ENCODE measurements around the gene SLC9A8.
"Not testable (repeated sequence)": the region's sequence is repeated elsewhere in the genome, so short reads cannot be mapped to it uniquely, and the experiment has no call there.

SLC9A8 gene

DNA sequence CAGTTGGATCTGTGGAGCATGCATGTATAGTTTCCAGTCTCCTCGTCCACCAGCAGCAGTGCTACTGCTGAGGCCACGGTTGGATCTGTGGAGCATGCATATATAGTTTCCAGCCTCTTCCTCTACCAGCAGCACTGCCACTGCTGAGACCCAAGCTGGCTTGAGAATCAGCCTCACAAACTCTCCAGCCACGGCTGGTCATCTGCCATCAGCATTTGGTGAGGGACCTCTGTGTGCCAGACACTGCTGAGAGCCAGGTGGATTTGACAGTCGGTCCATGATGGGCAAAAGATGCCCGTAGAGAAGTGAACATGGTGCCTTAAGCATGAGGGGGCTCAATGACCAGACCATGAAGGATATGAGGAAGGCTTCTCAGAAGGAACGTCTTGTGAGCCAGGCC, 46.4 kb downstream of the SLC9A8 start:
- no peak for TF ChIP-seq TAF1 (IDR thresholded peaks at IDR 0.05; ENCODE audit: borderline replicate concordance, low read depth, low read length)
- no peak for TF ChIP-seq POLR2AphosphoS5 (IDR thresholded peaks at IDR 0.05; ENCODE audit: low read depth, low read length)
- TF ChIP-seq POLR2A (IDR thresholded peaks at IDR 0.05; ENCODE audit: low read depth, low read length), result no peak
- DNase-seq (ENCODE audit: insufficient read length) (no peak), FAIRE-seq (no peak)

DNA sequence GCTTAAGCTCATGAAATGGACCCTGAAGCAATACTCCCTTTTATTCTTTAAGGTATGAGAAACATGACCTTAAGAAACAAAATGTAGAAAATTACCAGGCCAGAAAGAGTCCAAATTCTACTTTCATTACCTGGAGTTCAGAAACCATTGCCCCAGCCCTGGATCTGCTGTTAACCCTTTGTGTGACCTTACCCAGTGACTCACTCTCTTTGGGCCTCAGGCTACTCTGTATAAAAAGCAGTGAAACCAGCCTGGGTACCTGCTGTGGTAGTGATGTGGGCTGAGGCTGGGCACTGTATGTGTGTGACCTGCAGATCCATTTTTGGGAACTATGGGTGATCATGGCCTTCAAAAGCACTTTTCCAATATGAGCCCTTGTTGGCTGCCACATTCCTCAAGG, 47.2 kb downstream of the SLC9A8 start:
- FAIRE-seq (no peak), DNase-seq (ENCODE audit: insufficient read length) (no peak)
- TF ChIP-seq POLR2A (IDR thresholded peaks at IDR 0.05; ENCODE audit: low read depth, low read length) (no peak), POLR2AphosphoS5 (IDR thresholded peaks at IDR 0.05; ENCODE audit: low read depth, low read length) (no peak), TAF1 (IDR thresholded peaks at IDR 0.05; ENCODE audit: borderline replicate concordance, low read depth, low read length) (no peak)

DNA sequence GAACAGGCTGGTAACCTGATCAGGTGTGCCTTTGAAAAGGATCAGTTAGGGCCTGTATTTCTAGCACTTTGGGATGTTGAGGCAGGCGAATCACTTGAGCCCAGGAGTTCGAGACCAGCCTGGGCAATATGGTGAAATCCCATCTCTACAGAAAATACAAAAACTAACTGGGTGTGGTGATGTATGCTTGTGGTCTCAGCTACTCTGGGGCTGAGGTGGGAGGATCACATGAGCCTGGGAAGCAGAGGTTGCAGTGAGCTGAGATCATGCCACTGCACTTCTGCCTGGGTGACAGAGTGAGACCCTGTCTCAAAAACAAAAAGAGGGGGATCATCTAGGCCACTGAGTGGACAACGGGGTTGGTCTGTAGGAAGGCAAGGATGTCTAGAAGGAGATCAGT, 48.6 kb downstream of the SLC9A8 start:
- FAIRE-seq; DNase-seq (ENCODE audit: insufficient read length): not testable (repeated sequence)

DNA sequence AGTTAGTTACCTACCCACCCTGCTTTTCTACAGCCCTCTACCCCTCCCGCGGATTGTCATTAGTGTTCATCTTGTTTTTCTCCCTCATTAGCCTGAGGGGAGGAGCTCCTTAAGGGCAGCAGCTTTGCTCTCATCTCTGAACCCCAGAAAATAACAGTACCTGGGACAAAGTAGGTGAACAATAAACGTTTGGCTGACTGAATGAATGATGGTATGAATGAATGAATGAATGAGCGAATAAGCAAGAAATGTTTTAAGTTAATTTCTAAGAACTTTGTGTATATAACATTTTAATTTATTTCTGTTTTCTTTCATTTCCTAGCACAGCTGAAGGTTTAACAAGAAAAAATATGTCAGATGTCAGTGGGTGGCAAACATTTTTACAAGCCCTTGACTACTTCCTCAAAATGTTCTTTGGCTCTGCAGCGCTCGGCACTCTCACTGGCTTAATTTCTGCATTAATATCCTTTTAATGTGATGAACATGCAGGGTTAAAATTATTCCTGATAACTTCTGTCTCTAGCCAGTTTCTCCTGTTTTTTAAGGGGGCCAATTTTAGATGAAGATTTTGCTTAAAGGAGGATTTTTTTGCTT, 50.1 kb downstream of the SLC9A8 start:
- FAIRE-seq (no peak), DNase-seq (ENCODE audit: insufficient read length) (no peak)
- TF ChIP-seq POLR2A (IDR thresholded peaks at IDR 0.05; ENCODE audit: low read depth, low read length) (no peak), POLR2AphosphoS5 (IDR thresholded peaks at IDR 0.05; ENCODE audit: low read depth, low read length) (no peak), TAF1 (IDR thresholded peaks at IDR 0.05; ENCODE audit: borderline replicate concordance, low read depth, low read length) (no peak)

DNA sequence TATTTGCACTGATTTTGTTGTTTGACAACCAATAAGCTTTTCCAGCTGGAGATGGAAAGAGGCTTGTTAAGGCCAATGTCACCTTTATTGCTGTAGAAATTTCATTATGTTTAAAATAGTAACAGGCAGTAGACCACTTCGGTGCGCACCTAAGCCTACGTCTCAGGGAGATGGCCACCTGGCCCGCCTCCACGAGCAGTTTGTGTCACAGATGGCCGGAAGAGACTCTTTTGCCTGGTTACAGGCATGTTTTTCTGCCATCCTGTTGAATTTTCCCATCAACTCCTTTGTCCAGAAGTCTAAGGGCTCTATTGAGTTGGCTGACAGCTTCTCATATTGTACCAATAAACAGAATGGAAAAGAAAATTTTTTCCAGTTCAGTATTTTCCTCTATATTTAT, 51.0 kb downstream of the SLC9A8 start:
- FAIRE-seq (no peak), DNase-seq (ENCODE audit: insufficient read length) (no peak)
- TF ChIP-seq POLR2A (IDR thresholded peaks at IDR 0.05; ENCODE audit: low read depth, low read length), result no peak
- TF ChIP-seq TAF1 (IDR thresholded peaks at IDR 0.05; ENCODE audit: borderline replicate concordance, low read depth, low read length), result no peak
- no peak for TF ChIP-seq POLR2AphosphoS5 (IDR thresholded peaks at IDR 0.05; ENCODE audit: low read depth, low read length)

DNA sequence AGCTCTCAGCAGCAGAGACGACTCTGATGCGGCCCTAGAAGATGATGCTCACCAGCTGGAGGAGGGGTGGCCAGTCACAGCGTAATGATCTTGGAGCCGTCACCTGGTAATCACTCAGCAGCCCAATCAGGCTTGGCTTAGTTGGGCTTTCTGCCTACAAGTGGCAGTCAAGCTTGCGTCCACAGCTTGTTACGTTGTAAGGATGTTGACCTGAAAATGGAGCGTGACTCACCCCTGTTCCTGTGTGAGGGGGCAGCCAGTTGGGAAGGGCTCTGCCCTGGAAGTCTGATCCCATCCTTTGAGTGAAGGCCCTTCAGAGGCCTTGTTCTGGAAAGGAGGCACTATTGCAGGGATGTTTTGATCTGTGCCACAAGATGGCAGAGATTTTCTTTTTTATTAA, 52.9 kb downstream of the SLC9A8 start:
- DNase-seq (ENCODE audit: insufficient read length) (no peak), FAIRE-seq (no peak)
- TF ChIP-seq TAF1 (IDR thresholded peaks at IDR 0.05; ENCODE audit: borderline replicate concordance, low read depth, low read length) (no peak), POLR2AphosphoS5 (IDR thresholded peaks at IDR 0.05; ENCODE audit: low read depth, low read length) (peak; percentile 26), POLR2A (IDR thresholded peaks at IDR 0.05; ENCODE audit: low read depth, low read length) (peak; percentile 44; the same call in 1 of the 2 replicates)

DNA sequence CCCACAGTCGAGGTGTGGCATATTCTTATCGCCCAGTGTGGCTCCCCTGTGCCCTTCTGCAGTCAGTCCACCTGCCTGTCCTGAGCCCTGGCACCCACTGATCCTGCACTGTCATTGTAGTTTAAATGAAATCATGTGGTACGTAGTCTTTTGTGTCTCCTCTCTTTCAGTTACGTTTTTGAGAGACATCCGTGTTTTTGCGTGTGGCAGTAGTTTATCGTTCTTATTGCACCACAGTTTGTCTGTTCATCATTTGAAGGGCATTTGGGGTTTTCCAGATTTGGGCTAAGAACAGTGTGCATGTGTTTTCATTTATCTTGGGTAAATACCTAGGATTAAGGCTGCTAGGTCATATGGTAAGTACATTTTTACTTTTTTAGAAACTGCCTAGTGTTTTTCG, 53.4 kb downstream of the SLC9A8 start:
- FAIRE-seq (peak; percentile 74), DNase-seq (ENCODE audit: insufficient read length) (no peak)
- peak; percentile 50; the same call in 1 of the 2 replicates for TF ChIP-seq POLR2A (IDR thresholded peaks at IDR 0.05; ENCODE audit: low read depth, low read length)
- TF ChIP-seq TAF1 (IDR thresholded peaks at IDR 0.05; ENCODE audit: borderline replicate concordance, low read depth, low read length), result no peak

DNA sequence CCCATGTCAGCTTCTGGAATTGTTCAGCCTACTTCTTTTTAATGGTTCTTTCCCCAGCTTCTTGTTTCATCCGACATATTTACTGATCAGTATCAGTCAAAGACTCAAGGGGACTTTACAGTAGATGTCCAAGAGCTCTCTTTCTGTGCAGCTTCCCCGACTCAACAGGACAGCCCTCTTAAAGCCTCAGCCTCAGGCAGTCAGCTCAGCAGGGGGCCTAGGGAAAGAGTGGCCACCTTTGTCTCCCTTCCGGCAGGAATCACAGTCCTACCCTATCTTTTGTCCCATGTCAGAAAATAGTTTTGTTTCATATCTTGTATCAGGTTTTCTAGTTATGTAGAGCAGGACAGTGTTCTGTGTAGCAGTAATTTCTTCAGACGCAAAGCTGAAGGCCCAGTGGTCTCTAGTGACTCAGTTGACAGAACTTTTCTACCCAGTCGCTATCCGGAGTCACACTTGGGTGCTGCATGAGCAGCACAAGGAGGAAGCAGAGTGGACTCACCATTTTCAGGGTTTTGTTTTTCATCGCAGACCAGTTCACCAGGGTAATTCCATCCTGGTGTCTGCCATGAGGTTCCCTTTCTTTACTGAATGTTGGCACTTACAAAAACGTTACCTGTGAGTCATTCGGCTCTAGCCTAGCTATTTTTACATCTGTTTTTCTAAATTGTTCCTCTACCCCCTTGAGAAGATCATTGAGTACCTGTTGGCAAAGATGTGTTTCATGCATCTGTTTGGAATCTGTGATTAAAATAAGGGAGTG, 55.0 kb downstream of the SLC9A8 start:
- FAIRE-seq, result peak; percentile 67
- no peak for TF ChIP-seq POLR2AphosphoS5 (IDR thresholded peaks at IDR 0.05; ENCODE audit: low read depth, low read length)
- TF ChIP-seq TAF1 (IDR thresholded peaks at IDR 0.05; ENCODE audit: borderline replicate concordance, low read depth, low read length), result no peak
- peak; percentile 38; the same call in 1 of the 2 replicates for TF ChIP-seq POLR2A (IDR thresholded peaks at IDR 0.05; ENCODE audit: low read depth, low read length)
- DNase-seq (ENCODE audit: insufficient read length), result no peak

DNA sequence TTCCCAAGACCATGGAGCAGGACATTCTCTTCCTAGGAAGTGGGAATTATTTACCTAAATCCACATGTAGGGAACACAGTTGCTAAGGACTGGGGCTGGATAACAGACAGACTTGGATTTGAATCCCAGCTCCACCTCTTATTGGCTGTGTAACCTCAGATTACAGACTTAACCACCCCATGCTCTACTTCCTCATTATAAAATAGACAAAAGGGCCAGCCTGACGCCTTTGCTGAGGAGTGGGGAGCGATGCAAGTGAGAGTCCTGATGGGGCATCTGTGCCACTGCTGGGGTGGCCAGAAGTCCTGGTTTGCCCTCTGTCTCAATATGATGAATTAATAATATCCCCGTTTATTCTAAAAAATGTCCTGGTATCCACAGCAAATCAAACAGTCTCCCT, 55.9 kb downstream of the SLC9A8 start:
- FAIRE-seq (no peak), DNase-seq (ENCODE audit: insufficient read length) (no peak)

DNA sequence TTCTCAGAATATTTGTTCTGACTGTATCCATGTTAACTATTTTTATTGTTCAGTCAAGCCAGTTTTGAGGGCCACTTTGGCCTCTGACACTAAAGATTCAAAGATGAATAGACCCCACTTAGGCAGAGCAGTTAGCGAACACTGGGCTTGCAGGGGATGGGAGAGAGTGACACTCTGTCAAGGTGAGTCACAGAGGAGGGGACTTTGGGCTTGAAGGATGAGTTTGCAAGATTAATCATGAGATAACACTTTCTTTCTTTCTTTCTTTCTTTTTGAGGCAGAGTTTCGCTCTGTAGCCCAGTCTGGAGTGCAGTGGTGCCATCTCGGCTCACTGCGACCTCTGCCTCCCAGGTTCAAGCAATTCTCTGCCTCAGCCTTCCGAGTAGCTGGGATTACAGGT, 56.3 kb downstream of the SLC9A8 start:
- TF ChIP-seq POLR2A (IDR thresholded peaks at IDR 0.05; ENCODE audit: low read depth, low read length) (no peak), POLR2AphosphoS5 (IDR thresholded peaks at IDR 0.05; ENCODE audit: low read depth, low read length) (no peak), TAF1 (IDR thresholded peaks at IDR 0.05; ENCODE audit: borderline replicate concordance, low read depth, low read length) (no peak)
- FAIRE-seq, result no peak

More for the DNA sequence above, 55.9 kb downstream of the SLC9A8 start:
- TF ChIP-seq TAF1 (IDR thresholded peaks at IDR 0.05; ENCODE audit: borderline replicate concordance, low read depth, low read length) (no peak), POLR2A (IDR thresholded peaks at IDR 0.05; ENCODE audit: low read depth, low read length) (no peak), POLR2AphosphoS5 (IDR thresholded peaks at IDR 0.05; ENCODE audit: low read depth, low read length) (no peak)

DNA sequence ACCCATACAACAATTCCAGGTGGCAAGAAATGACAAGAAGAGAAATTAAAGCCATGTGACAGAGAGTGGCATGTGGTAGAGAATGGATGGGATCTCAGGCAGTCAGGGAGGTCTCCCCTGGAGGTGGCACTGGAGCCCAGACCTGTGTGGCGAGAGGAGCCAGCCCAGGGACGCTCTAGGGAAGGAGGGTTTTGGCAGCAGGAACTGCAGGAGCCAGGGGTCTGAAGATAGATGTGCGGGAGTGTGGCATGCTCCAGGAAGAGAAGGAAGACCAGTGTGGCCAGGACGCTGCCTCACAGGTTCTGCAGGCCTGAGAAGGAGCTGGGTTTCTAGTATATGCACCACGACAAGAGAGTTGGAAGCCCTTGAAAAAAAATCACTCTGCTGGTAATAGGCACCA, 57.6 kb downstream of the SLC9A8 start:
- no peak for FAIRE-seq
- no peak for DNase-seq (ENCODE audit: insufficient read length)
- TF ChIP-seq POLR2AphosphoS5 (IDR thresholded peaks at IDR 0.05; ENCODE audit: low read depth, low read length) (no peak), TAF1 (IDR thresholded peaks at IDR 0.05; ENCODE audit: borderline replicate concordance, low read depth, low read length) (no peak), POLR2A (IDR thresholded peaks at IDR 0.05; ENCODE audit: low read depth, low read length) (no peak)

More for the DNA sequence above, 56.3 kb downstream of the SLC9A8 start:
- no peak for DNase-seq (ENCODE audit: insufficient read length)

DNA sequence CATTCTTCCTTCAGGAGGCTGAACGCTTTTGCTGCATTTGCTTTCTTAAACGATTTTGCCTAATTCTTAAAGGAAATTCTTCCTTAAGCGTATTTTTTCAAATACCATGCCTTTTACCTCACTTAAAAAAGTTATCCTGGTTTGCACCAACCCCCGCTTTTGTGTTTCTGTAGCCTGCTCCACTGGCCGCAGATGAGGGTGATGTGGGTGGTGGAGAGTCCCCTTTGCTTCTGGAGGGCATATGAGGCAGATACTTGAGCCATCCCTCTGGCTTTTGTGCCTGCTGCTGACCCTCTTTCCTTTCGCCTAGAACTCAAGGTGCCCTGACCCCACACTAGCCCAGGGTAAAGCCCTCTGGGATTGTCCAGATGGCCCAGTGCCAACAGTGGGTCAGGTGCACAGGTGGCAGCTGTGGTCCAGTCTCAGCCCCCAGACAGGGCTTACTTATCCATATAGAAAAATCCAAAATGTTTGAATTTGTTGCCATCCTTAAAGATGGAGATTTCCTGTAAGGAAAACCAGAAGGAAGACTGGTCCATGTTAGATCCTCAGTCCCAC, 58.8 kb downstream of the SLC9A8 start:
- FAIRE-seq (no peak), DNase-seq (ENCODE audit: insufficient read length) (no peak)
- TF ChIP-seq POLR2AphosphoS5 (IDR thresholded peaks at IDR 0.05; ENCODE audit: low read depth, low read length) (no peak), TAF1 (IDR thresholded peaks at IDR 0.05; ENCODE audit: borderline replicate concordance, low read depth, low read length) (no peak), POLR2A (IDR thresholded peaks at IDR 0.05; ENCODE audit: low read depth, low read length) (no peak)
